ENCODE data around the gene PKMYT1. TPM values are rescaled to one million over a fixed set of nuclear protein-coding genes. Genes with fewer than 3 reads are reported as not detected.

PKMYT1 gene
- total and polyA plus RNA-seq, 2 experiments from 2014 or later, result 15.6 to 21.1 TPM

DNA sequence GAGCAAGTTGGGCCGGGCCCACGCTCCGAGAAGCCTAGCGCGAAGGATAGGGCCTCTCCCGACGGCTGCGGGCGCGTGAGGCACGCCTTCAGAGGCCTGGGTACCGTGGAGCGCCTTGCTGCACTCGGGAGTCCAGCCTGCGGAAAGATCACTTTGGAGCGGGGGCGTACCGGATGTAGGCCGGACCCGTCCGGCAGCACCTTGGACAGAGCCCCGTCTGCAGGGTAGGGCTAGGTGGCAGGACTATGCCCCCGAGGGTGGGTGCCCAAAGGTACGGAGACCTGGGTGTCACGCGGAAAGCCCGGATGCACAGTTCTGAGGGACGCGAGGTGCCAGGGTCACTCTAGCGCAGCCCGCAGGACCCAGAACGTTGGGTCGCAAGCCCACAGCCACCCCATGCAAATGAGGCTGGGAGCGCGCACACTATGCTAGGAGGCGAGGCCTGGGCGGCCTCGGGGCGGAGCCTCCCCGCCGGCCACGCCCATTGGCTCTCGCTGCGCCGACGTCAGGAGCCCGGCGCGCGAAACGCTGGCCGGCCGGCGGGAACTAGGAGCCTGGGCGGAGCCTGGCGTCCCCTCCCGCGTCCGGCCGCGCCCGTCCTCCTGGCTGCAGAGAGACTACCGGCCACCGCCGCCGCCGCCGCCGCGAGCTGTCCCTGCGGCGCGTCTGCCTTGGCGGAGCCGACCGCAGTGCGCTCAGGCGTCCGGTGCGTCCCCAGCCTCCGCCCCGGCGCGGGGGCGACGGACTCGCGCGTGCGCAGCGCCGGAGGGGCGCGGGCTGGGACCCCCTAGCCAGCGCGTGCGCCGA lies 11.3 kb downstream of the PKMYT1 start, which contains the start of gene PAQR4:
PAQR4 (plus strand) TSS at position 611 of the 807 bp plus-strand sequence. CDS start 327 bp downstream, outside the sequence.
- whole genome bisulfite sequencing, 2 experiments (ENCODE audit: low coverage in 1 of 2, low lambda C conversion rate in 2 of 2, missing lambda C conversion rate in 2 of 2), result 1% methylated on average over 46 to 87 of the region's 98 CpGs
- peak within 1 kb of the TSS; percentile 55 for H2AFZ ChIP-seq
- no peaks in the 10 kb centered on the region for H3K36me3 ChIP-seq (ENCODE audit: low read depth)
- peak within 1 kb of the TSS; percentile 65 for H3K4me2 ChIP-seq (ENCODE audit: unreplicated experiment)
- H3K9me3 ChIP-seq (ENCODE audit: low read depth), result no peaks in the 10 kb centered on the region
- DNase-seq, result peak; percentile 95
- no peaks in the 10 kb centered on the region for H3K9me2 ChIP-seq (ENCODE audit: insufficient read depth)
- H3K27me3 ChIP-seq (replicated peaks; ENCODE audit: insufficient read depth), result peaks cover 33% of the 10 kb centered on the region
- H3K4me1 ChIP-seq (ENCODE audit: insufficient read depth), result no peaks in the 10 kb centered on the region
- no peaks in the 10 kb centered on the region for H3K79me2 ChIP-seq (ENCODE audit: insufficient read depth)
- H3K27ac ChIP-seq, result no peak within 1 kb of the TSS
- H4K20me1 ChIP-seq (ENCODE audit: insufficient read depth), result no peaks in the 10 kb centered on the region
- TF ChIP-seq EZH2phosphoT487 (IDR thresholded peaks at IDR 0.05; ENCODE audit: insufficient read depth, low read depth), result no peak
- TF ChIP-seq EZH2 (IDR thresholded peaks at IDR 0.05; ENCODE audit: insufficient read depth, poor library complexity, severe bottlenecking), result no peak
- peak within 1 kb of the TSS; percentile 73 for H3K4me3 ChIP-seq
- H3K9ac ChIP-seq, result peak within 1 kb of the TSS; percentile 68
- in situ Hi-C loops (cut with MboI), result no loop called here
- no peaks in the 10 kb centered on the region for H3F3A ChIP-seq (ENCODE audit: insufficient read depth)

DNA sequence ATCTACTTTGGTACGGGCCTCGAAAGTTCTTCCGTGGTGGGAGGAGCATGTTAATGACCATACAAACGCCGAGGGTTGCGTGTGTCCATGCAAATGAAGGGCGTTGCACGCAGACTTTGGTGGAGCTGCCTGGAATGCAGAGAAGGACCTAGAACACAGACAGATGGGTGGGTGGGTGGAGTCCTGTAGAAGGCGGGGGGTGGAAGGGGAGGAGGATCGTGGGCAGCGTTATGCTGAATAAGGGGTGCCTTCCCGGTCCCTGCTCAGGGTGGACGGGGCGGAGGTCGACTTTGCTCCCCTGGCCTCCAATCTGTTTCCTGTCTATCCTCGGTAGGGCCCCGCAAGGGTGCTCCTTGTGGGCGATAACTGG lies 11.9 kb downstream of the PKMYT1 start:
- H3K79me2 ChIP-seq (ENCODE audit: insufficient read depth), result no peaks in the 10 kb centered on the region
- H3K27ac ChIP-seq, result no peak overlapping the region
- in situ Hi-C loops (cut with MboI), result no loop called here
- TF ChIP-seq EZH2phosphoT487 (IDR thresholded peaks at IDR 0.05; ENCODE audit: insufficient read depth, low read depth) (no peak), EZH2 (IDR thresholded peaks at IDR 0.05; ENCODE audit: insufficient read depth, poor library complexity, severe bottlenecking) (no peak)
- no peaks in the 10 kb centered on the region for H3K9me3 ChIP-seq (ENCODE audit: low read depth)
- H3K27me3 ChIP-seq (replicated peaks; ENCODE audit: insufficient read depth), result peaks cover 38% of the 10 kb centered on the region
- no peaks in the 10 kb centered on the region for H4K20me1 ChIP-seq (ENCODE audit: insufficient read depth)
- H3K36me3 ChIP-seq (ENCODE audit: low read depth), result no peaks in the 10 kb centered on the region
- peak overlapping the region; percentile 73 for H3K4me3 ChIP-seq
- H3K4me2 ChIP-seq (ENCODE audit: unreplicated experiment), result peak overlapping the region; percentile 65
- WGBS, 2 experiments (ENCODE audit: low coverage in 1 of 2, low lambda C conversion rate in 2 of 2, missing lambda C conversion rate in 2 of 2), result 15% methylated on average over 17 to 18 of the region's 18 CpGs
- H3K4me1 ChIP-seq (ENCODE audit: insufficient read depth), result no peaks in the 10 kb centered on the region
- H2AFZ ChIP-seq, result peak overlapping the region; percentile 55
- no peaks in the 10 kb centered on the region for H3K9me2 ChIP-seq (ENCODE audit: insufficient read depth)
- DNase-seq, result peak; percentile 27
- no peaks in the 10 kb centered on the region for H3F3A ChIP-seq (ENCODE audit: insufficient read depth)
- no peak overlapping the region for H3K9ac ChIP-seq

- H3K9me2 ChIP-seq (ENCODE audit: insufficient read depth), result no peaks in the 10 kb centered on the region
- no peak overlapping the region for H2AFZ ChIP-seq
- H3K4me2 ChIP-seq (ENCODE audit: unreplicated experiment), result no peak overlapping the region
- no peaks in the 10 kb centered on the region for H3K4me1 ChIP-seq (ENCODE audit: insufficient read depth)
- TF ChIP-seq EZH2phosphoT487 (IDR thresholded peaks at IDR 0.05; ENCODE audit: insufficient read depth, low read depth) (no peak), EZH2 (IDR thresholded peaks at IDR 0.05; ENCODE audit: insufficient read depth, poor library complexity, severe bottlenecking) (no peak)
- in situ Hi-C loops (cut with MboI), result no loop called here
- 47 to 57% methylated on average over 15 to 33 of the region's 33 CpGs for whole genome bisulfite sequencing, 2 experiments (ENCODE audit: low coverage in 1 of 2, low lambda C conversion rate in 2 of 2, missing lambda C conversion rate in 2 of 2)
- no peaks in the 10 kb centered on the region for H3F3A ChIP-seq (ENCODE audit: insufficient read depth)
- no peaks in the 10 kb centered on the region for H3K36me3 ChIP-seq (ENCODE audit: low read depth)
- no peak overlapping the region for H3K27ac ChIP-seq
- no peaks in the 10 kb centered on the region for H3K79me2 ChIP-seq (ENCODE audit: insufficient read depth)
- H3K9ac ChIP-seq, result no peak overlapping the region
- peaks cover 45% of the 10 kb centered on the region for H3K27me3 ChIP-seq (replicated peaks; ENCODE audit: insufficient read depth)
- DNase-seq, result no peak
- no peak overlapping the region for H3K4me3 ChIP-seq
- H3K9me3 ChIP-seq (ENCODE audit: low read depth), result no peaks in the 10 kb centered on the region
- H4K20me1 ChIP-seq (ENCODE audit: insufficient read depth), result no peaks in the 10 kb centered on the region
Observed at GRCh38 chr16:2967721-2968161, 12.5 kb downstream of the PKMYT1 start.

DNA sequence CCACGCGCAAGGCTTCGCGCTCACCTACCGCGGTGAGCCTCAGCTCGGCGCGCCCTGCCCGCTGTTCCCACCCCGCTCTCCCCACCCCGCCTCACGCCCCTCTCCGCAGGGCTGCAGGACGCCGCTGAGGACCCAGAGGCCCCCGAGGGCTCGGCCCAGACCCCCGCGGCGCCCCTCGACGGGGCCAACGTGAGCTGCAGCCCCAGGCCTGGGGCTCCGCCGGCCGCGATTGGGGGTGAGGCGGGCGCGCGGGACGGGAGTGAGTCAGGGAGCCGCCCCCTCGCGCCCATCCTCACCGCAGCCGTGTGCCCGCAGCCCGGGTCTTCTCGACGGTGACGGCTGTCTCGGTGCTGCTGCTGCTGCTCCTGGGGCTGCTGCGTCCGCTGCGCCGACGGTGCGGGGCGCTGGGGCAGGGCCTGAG lies 13.0 kb downstream of the PKMYT1 start:
- H4K20me1 ChIP-seq (ENCODE audit: insufficient read depth), result no peaks in the 10 kb centered on the region
- no peak overlapping the region for H3K9ac ChIP-seq
- no peaks in the 10 kb centered on the region for H3K9me3 ChIP-seq (ENCODE audit: low read depth)
- H3F3A ChIP-seq (ENCODE audit: insufficient read depth), result no peaks in the 10 kb centered on the region
- 6 to 10% methylated on average over 35 to 41 of the region's 51 CpGs for WGBS, 2 experiments (ENCODE audit: low coverage in 1 of 2, low lambda C conversion rate in 2 of 2, missing lambda C conversion rate in 2 of 2)
- TF ChIP-seq EZH2phosphoT487 (IDR thresholded peaks at IDR 0.05; ENCODE audit: insufficient read depth, low read depth), result no peak
- no peak for TF ChIP-seq EZH2 (IDR thresholded peaks at IDR 0.05; ENCODE audit: insufficient read depth, poor library complexity, severe bottlenecking)
- peaks cover 50% of the 10 kb centered on the region for H3K27me3 ChIP-seq (replicated peaks; ENCODE audit: insufficient read depth)
- no peak overlapping the region for H3K27ac ChIP-seq
- H2AFZ ChIP-seq, result no peak overlapping the region
- no peak overlapping the region for H3K4me2 ChIP-seq (ENCODE audit: unreplicated experiment)
- H3K4me3 ChIP-seq, result no peak overlapping the region
- no peaks in the 10 kb centered on the region for H3K4me1 ChIP-seq (ENCODE audit: insufficient read depth)
- DNase-seq, result no peak
- no peaks in the 10 kb centered on the region for H3K79me2 ChIP-seq (ENCODE audit: insufficient read depth)
- in situ Hi-C loops (cut with MboI), result no loop called here
- H3K9me2 ChIP-seq (ENCODE audit: insufficient read depth), result no peaks in the 10 kb centered on the region
- H3K36me3 ChIP-seq (ENCODE audit: low read depth), result no peaks in the 10 kb centered on the region
